HG03064 (cell line): Measurements from ENCODE around the gene GSTCD.

ENCODE experiments used
- ATAC-seq: cut with Tn5 transposase; IDR thresholded peaks from one replicate; pipeline ENCODE4 v1.9.1; 2021; ENCODE audit warnings: low read depth; ENCODE audit not compliant: unreplicated experiment

GSTCD gene

DNA sequence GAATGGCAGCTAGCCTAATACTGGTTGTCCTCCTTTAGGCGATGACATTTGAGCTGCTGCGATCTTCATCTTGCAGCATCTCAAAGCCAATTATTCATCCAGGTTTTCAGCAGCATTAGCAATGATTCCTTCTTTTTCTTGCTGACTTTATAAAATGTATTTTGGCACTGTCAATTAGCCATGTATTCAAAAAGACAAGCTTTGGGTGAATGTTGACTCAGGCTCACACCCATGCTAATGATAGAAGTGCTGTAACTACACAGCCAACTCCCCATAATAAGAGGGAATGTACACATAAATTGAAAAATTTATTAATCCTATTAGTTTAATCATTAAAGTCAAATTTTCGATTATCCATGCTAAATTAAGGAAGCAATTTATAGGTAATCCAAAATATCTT, 162.4 kb downstream of the GSTCD start:
- no peak for ATAC-seq

DNA sequence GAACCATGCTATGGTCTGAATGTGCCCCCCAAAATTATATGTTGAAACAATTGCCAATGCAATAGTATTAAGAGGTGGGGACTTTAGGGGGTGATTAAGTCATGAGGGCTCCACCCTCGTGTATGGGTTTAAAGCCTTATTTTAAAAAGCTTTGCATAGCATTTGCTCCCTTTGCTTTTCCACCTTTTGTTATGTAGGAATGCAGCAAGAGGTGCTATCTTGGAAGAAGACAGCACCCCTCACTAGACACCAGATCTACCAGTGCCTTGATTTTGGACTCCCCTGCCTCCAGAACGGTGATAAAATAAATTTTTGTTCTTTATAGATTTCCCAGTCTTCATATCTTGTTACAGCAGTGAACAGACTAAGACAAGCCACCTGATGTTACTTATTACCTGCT, 163.4 kb downstream of the GSTCD start:
- ATAC-seq = no peak

GRCh38 chr4:105875233-105875632, 166.6 kb downstream of the GSTCD start:
- ATAC-seq = no peak

- no peak for ATAC-seq
Measured at GRCh38 chr4:105878668-105879067, 170.1 kb downstream of the GSTCD start.

GRCh38 chr4:105887508-105887907, 178.9 kb downstream of the GSTCD start:
- ATAC-seq = no peak

- ATAC-seq = no peak
Measured at GRCh38 chr4:105894660-105895582, 186.3 kb downstream of the GSTCD start, which contains the start of gene NPNT. Gene NPNT (plus strand): TSS chr4:105895471. CDS start chr4:105895653, 182 bp downstream.

- no peak for ATAC-seq
Measured at GRCh38 chr4:105895583-105896460, 187.2 kb downstream of the GSTCD start.

DNA sequence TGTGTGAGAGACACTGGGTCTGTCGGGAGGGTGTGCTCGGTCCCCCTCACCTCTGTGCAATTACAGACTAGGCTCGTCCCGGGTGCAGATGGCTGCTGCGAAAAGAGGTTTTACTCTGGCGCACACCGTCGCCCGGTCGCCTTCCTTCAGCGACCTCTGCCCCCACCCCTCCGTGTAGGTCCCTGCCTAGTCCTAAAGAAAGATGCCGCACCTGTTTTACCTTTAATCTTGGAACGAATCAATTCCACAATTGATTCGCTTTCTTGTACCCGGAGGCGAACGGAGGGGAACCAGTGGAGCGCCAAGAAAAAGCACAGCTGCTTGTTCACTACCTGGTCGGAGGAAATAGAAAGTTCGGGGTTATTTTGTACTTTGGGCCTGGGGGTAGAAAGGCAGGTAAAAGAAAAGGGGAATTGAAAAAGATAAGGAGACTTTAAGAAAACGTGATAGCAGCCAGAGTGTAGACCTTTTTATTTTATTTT, 187.9 kb downstream of the GSTCD start:
- ATAC-seq = no peak
